HCT116 (cell line): ENCODE data around the gene ZSWIM8. TPM values are rescaled to one million over a fixed set of nuclear protein-coding genes. Genes with fewer than 3 reads are reported as not detected.

Source experiments
- ATAC-seq: fragments of 200-7000 bp; cut with Tn5 transposase; 2 replicates; pipeline ENCODE4 v1.9.1; 2020; ENCODE audit warnings: mild to moderate bottlenecking, moderate library complexity
- BruUV-seq: library from RNA; stranded (reverse); fragments of 400-500 nt; replicated peaks from 2 replicates; lab custom pipeline; 2021; lab: Mats Ljungman, UMichigan
- CTCF ChIA-PET: fragments of 300-600 bp; sonication (Branson Sonifier 250); formaldehyde crosslinking; loops from one replicate; lab custom pipeline; 2021; ENCODE audit warnings: antibody characterized with exemption; lab: Charles Lee
- POLR2A ChIA-PET: fragments of 300-600, 350-600 bp; sonication (Branson Sonifier 250); formaldehyde crosslinking; loops from one replicate; lab custom pipeline; 2021; ENCODE audit warnings: antibody characterized with exemption; lab: Charles Lee
- RAD21 ChIA-PET, 2 experiments: fragments of 300-600 bp; sonication (Branson Sonifier 250); formaldehyde crosslinking; loops; one replicate each; lab custom pipeline; 2023; ENCODE audit warnings: low total read pairs in 2 of 2; ENCODE audit not compliant: uncharacterized antibody in 2 of 2, unreplicated experiment in 2 of 2, low non-redundant PET in 1 of 2; lab: Charles Lee
- DNase-seq: peaks from one replicate; pipeline ENCODE4 v3.0.0-alpha.2; 2010; ENCODE audit warnings: low read depth, low spot score
- H2AFZ ChIP-seq: fragments of 200-600 bp; shearing (Covaris generic), sonication (generic); 2 replicates; pipeline ENCODE4 v1.6.1; 2017; ENCODE audit warnings: low read depth, mixed run types, mixed read lengths, antibody characterized with exemption, low read length; ENCODE audit not compliant: poor library complexity, severe bottlenecking
- H3K27ac ChIP-seq: 2 replicates; pipeline ENCODE4 v1.5.1; 2012; ENCODE audit warnings: low read depth, low read length
- H3K27me3 ChIP-seq: fragments of 200-600 bp; sonication (generic); 2 replicates; pipeline ENCODE4 v1.6.1; 2016; ENCODE audit warnings: mixed run types, low read length, mixed read lengths; ENCODE audit not compliant: insufficient read depth
- H3K36me3 ChIP-seq, 2 experiments: fragments of 200-500 bp in 1 of 2; fragments of 200-600 bp in 1 of 2; sonication (Bioruptor generic) in 1 of 2; sonication (generic) in 1 of 2; 2 replicates each; pipeline versions ENCODE4 v1.5.1 to v1.6.1; 2014 to 2016; ENCODE audit warnings: low read length in 2 of 2, inconsistent platforms in 1 of 2, mixed read lengths in 1 of 2, mixed run types in 1 of 2; ENCODE audit not compliant: insufficient read depth in 2 of 2, control insufficient read depth in 1 of 2
- H3K4me1 ChIP-seq, 2 experiments: fragments of 200-600 bp in 1 of 2; sonication (generic) in 1 of 2; 2 replicates each; pipeline versions ENCODE4 v1.5.1 to v1.6.1; 2012 to 2017; ENCODE audit warnings: low read length in 2 of 2, inconsistent platforms in 1 of 2, mild to moderate bottlenecking in 1 of 2, mixed read lengths in 1 of 2, mixed run types in 1 of 2, moderate library complexity in 1 of 2; ENCODE audit not compliant: insufficient read depth in 2 of 2, control insufficient read depth in 1 of 2
- H3K4me2 ChIP-seq: fragments of 200-600 bp; sonication (generic); 2 replicates; pipeline ENCODE4 v1.6.1; 2017; ENCODE audit warnings: mixed run types, low read length, mixed read lengths
- H3K4me3 ChIP-seq, 2 experiments: fragments of 200-600 bp in 1 of 2; sonication (generic) in 1 of 2; replicated peaks in 1 of 2; 2 replicates each; pipeline ENCODE4 v1.5.1; 2011 to 2016; ENCODE audit warnings: low read length in 2 of 2, control low read depth in 1 of 2, low read depth in 1 of 2, mild to moderate bottlenecking in 1 of 2, mixed read lengths in 1 of 2, mixed run types in 1 of 2
- H3K79me2 ChIP-seq: fragments of 200-600 bp; sonication (generic); 2 replicates; pipeline ENCODE4 v1.6.1; 2017; ENCODE audit warnings: mild to moderate bottlenecking, mixed run types, low read length, moderate library complexity, mixed read lengths; ENCODE audit not compliant: insufficient read depth
- H3K9ac ChIP-seq: fragments of 200-600 bp; sonication (generic); 2 replicates; pipeline ENCODE4 v1.6.1; 2016; ENCODE audit warnings: low read length, mixed read lengths
- H3K9me2 ChIP-seq: fragments of 200-600 bp; sonication (generic), shearing (Covaris generic); 2 replicates; pipeline ENCODE4 v1.6.1; 2017; ENCODE audit warnings: mixed run types, mild to moderate bottlenecking, moderate library complexity; ENCODE audit not compliant: insufficient read depth
- H3K9me3 ChIP-seq, 2 experiments: fragments of 200-500 bp in 1 of 2; fragments of 200-600 bp in 1 of 2; sonication (Bioruptor generic) in 1 of 2; sonication (generic) in 1 of 2; 2 replicates each; pipeline ENCODE4 v1.6.1; 2014 to 2017; ENCODE audit warnings: low read length in 2 of 2, mixed read lengths in 2 of 2, inconsistent platforms in 1 of 2, low read depth in 1 of 2, mild to moderate bottlenecking in 1 of 2, mixed run types in 1 of 2, moderate library complexity in 1 of 2; ENCODE audit not compliant: control insufficient read depth in 1 of 2, insufficient read depth in 1 of 2
- H4K20me1 ChIP-seq: fragments of 200-600 bp; sonication (generic), shearing (Covaris generic); 2 replicates; pipeline ENCODE4 v1.6.1; 2017; ENCODE audit warnings: mixed run types, mild to moderate bottlenecking, moderate library complexity; ENCODE audit not compliant: insufficient read depth
- ATF3 ChIP-seq: IDR thresholded peaks from 2 replicates; pipeline ENCODE4 v1.6.1; 2012
- CBX3 ChIP-seq: IDR thresholded peaks from 2 replicates; pipeline ENCODE4 v1.6.1; 2012; ENCODE audit warnings: low read depth
- CEBPB ChIP-seq: IDR thresholded peaks from 2 replicates; pipeline ENCODE4 v1.6.1; 2012; ENCODE audit warnings: low read depth
- ELF1 ChIP-seq: IDR thresholded peaks from 2 replicates; pipeline ENCODE4 v1.6.1; 2012; ENCODE audit warnings: low read depth, borderline replicate concordance
- EZH2phosphoT487 ChIP-seq: fragments of 200-600 bp; IDR thresholded peaks from 2 replicates; pipeline ENCODE4 v1.6.1; 2018; ENCODE audit warnings: antibody characterized with exemption, borderline replicate concordance
- FOSL1 ChIP-seq: IDR thresholded peaks from 2 replicates; pipeline ENCODE4 v1.6.1; 2012; ENCODE audit warnings: low read depth
- JUND ChIP-seq: IDR thresholded peaks from 2 replicates; pipeline ENCODE4 v1.6.1; 2012
- MAX ChIP-seq: IDR thresholded peaks from 2 replicates; pipeline ENCODE4 v1.6.1; 2012
- RAD21 ChIP-seq: IDR thresholded peaks from 2 replicates; pipeline ENCODE4 v1.6.1; 2012; ENCODE audit warnings: low read depth, mild to moderate bottlenecking
- REST ChIP-seq: IDR thresholded peaks from 2 replicates; pipeline ENCODE4 v1.6.1; 2012; ENCODE audit warnings: low read depth
- SP1 ChIP-seq: IDR thresholded peaks from 2 replicates; pipeline ENCODE4 v1.6.1; 2012; ENCODE audit warnings: low read depth
- SRF ChIP-seq: IDR thresholded peaks from 2 replicates; pipeline ENCODE4 v1.6.1; 2012; ENCODE audit warnings: low read depth
- TCF7L2 ChIP-seq: IDR thresholded peaks from 2 replicates; pipeline ENCODE4 v1.7.0; 2011; ENCODE audit warnings: borderline replicate concordance, inconsistent platforms; ENCODE audit not compliant: insufficient read depth, insufficient read length; ENCODE audit errors: extremely low read depth
- ZBTB33 ChIP-seq: IDR thresholded peaks from 2 replicates; pipeline ENCODE4 v1.6.1; 2011; ENCODE audit warnings: mild to moderate bottlenecking, low read length, moderate library complexity; ENCODE audit not compliant: insufficient replicate concordance; ENCODE audit errors: extremely low read depth
- intact Hi-C: fragments of 100-400 bp; cut with micrococcal nuclease; formaldehyde crosslinking; loops from 2 replicates; pipeline ENCODE4 v1.10.0; 2022
- total RNA-seq: library from RNA; stranded (reverse); gene quantifications from one replicate; pipeline ENCODE4 v1.2.1, GENCODE V29; 2021; ENCODE audit not compliant: unreplicated experiment

Gene ZSWIM8
- total RNA-seq, 1 experiment from 2014 or later: 49.9 TPM

- TF ChIP-seq TCF7L2: no peak
- no peak overlapping the region for H3K4me2 ChIP-seq
- ATAC-seq (no peak), DNase-seq (no peak)
- H3K36me3 ChIP-seq: peaks cover 21 to 42% of the 10 kb centered on the region in 2 experiments
- RAD21 ChIA-PET: no interaction called here
- H4K20me1 ChIP-seq: no peaks in the 10 kb centered on the region
- H3K79me2 ChIP-seq: no peaks in the 10 kb centered on the region; the same call in 1 of the 2 replicates
- H3K9me2 ChIP-seq: no peaks in the 10 kb centered on the region
- no peaks in the 10 kb centered on the region for H3K4me1 ChIP-seq
- CTCF ChIA-PET: no interaction called here
- H3K27ac ChIP-seq: no peak overlapping the region
- intact Hi-C loops: no loop called here
- POLR2A ChIA-PET: no interaction called here
- no peaks in the 10 kb centered on the region for H3K27me3 ChIP-seq
- BruUV-seq: no TSS peak
- no peak overlapping the region for H3K9ac ChIP-seq
- no peak overlapping the region for H2AFZ ChIP-seq
- no peaks in the 10 kb centered on the region for H3K9me3 ChIP-seq
- H3K4me3 ChIP-seq: no peak overlapping the region
These were observed 17.0 kb downstream of the ZSWIM8 start for GRCh38 chr10:73802276-73802991.

GRCh38 chr10:73803680-73804286, 18.4 kb downstream of the ZSWIM8 start:
- H2AFZ ChIP-seq: no peak overlapping the region
- RAD21 ChIA-PET: no interaction called here
- DNase-seq: no peak
- POLR2A ChIA-PET: no interaction called here
- no peak for ATAC-seq
- no TSS peak for BruUV-seq
- no peaks in the 10 kb centered on the region for H4K20me1 ChIP-seq
- no peaks in the 10 kb centered on the region for H3K9me2 ChIP-seq
- H3K36me3 ChIP-seq: peaks cover 17 to 41% of the 10 kb centered on the region in 2 experiments
- intact Hi-C loops: no loop called here
- CTCF ChIA-PET: no interaction called here
- H3K27ac ChIP-seq: no peak overlapping the region
- no peaks in the 10 kb centered on the region for H3K27me3 ChIP-seq
- H3K9me3 ChIP-seq: no peaks in the 10 kb centered on the region
- no peaks in the 10 kb centered on the region; the same call in 1 of the 2 replicates for H3K79me2 ChIP-seq
- no peak overlapping the region for H3K9ac ChIP-seq
- no peak overlapping the region for H3K4me2 ChIP-seq
- no peak overlapping the region for H3K4me3 ChIP-seq
- H3K4me1 ChIP-seq: no peaks in the 10 kb centered on the region
- TF ChIP-seq FOSL1 (no peak), SP1 (no peak), ELF1 (no peak), MAX (no peak), EZH2phosphoT487 (no peak), REST (no peak), ATF3 (no peak), ZBTB33 (no peak), RAD21 (no peak), SRF (no peak), CEBPB (no peak), CBX3 (no peak), JUND (no peak)
